CD14-positive monocyte (primary cell): ENCODE data around the gene PPM1M. TPM values are rescaled to one million over a fixed set of nuclear protein-coding genes. Genes with fewer than 3 reads are reported as not detected.

Source experiments
- DNase-seq, 3 donors: peaks; one replicate each; pipeline ENCODE4 v3.0.0-alpha.2; 2011 to 2022
- H2AFZ ChIP-seq: 2 replicates; pipeline ENCODE4 v1.6.0; 2012; ENCODE audit warnings: mild to moderate bottlenecking, low read depth, low read length, inconsistent platforms; ENCODE audit not compliant: insufficient read depth, poor library complexity, severe bottlenecking
- H3K27ac ChIP-seq, 2 donors: 1 replicate in 1 of 2; 2 replicates in 1 of 2; pipeline ENCODE4 v1.5.1; 2012 to 2013; ENCODE audit warnings: low read length in 2 of 2, control low read depth in 1 of 2, inconsistent platforms in 1 of 2, low read depth in 1 of 2, mild to moderate bottlenecking in 1 of 2
- H3K27me3 ChIP-seq, 2 donors: one replicate each; pipeline versions ENCODE4 v1.6.0 to v1.6.1; 2011 to 2013; ENCODE audit warnings: low read length in 2 of 2; ENCODE audit not compliant: control insufficient read depth in 2 of 2, insufficient read depth in 2 of 2
- H3K36me3 ChIP-seq, 2 donors: replicated peaks in 1 of 2; 1 replicate in 1 of 2; 2 replicates in 1 of 2; pipeline versions ENCODE4 v1.5.1 to v1.6.1; 2012 to 2013; ENCODE audit warnings: low read length in 2 of 2, control low read depth in 1 of 2, inconsistent platforms in 1 of 2, mild to moderate bottlenecking in 1 of 2; ENCODE audit not compliant: insufficient read depth in 2 of 2, control insufficient read depth in 1 of 2
- H3K4me1 ChIP-seq, 2 donors: 1 replicate in 1 of 2; 2 replicates in 1 of 2; pipeline versions ENCODE4 v1.5.1 to v1.6.1; 2012 to 2013; ENCODE audit warnings: low read length in 2 of 2, control low read depth in 1 of 2, inconsistent platforms in 1 of 2, mild to moderate bottlenecking in 1 of 2, moderate library complexity in 1 of 2; ENCODE audit not compliant: insufficient read depth in 2 of 2, control insufficient read depth in 1 of 2
- H3K4me2 ChIP-seq: replicated peaks from 2 replicates; pipeline ENCODE3; 2012; ENCODE audit warnings: low read length, moderate library complexity, mild to moderate bottlenecking; ENCODE audit not compliant: poor library complexity, severe bottlenecking; ENCODE audit errors: extremely low read depth
- H3K4me3 ChIP-seq, 3 experiments: fragments of 200-600 bp in 1 of 3; sonication (generic) in 1 of 3; replicated peaks in 1 of 3; 1 replicate in 2 of 3; 2 replicates in 1 of 3; pipeline ENCODE4 v1.5.1; 2011 to 2013; ENCODE audit warnings: low read length in 3 of 3, mild to moderate bottlenecking in 3 of 3, control low read depth in 2 of 3, low read depth in 2 of 3, inconsistent platforms in 1 of 3, moderate library complexity in 1 of 3
- H3K79me2 ChIP-seq: 2 replicates; pipeline ENCODE4 v1.6.0; 2012; ENCODE audit warnings: mild to moderate bottlenecking, control low read depth, inconsistent platforms, low read length, moderate library complexity; ENCODE audit not compliant: insufficient read depth
- H3K9ac ChIP-seq: 2 replicates; pipeline ENCODE4 v1.6.0; 2017; ENCODE audit warnings: low read length, mild to moderate bottlenecking; ENCODE audit not compliant: insufficient read depth, poor library complexity, severe bottlenecking
- H3K9me3 ChIP-seq, 2 donors: replicated peaks in 1 of 2; 1 replicate in 1 of 2; 2 replicates in 1 of 2; pipeline versions ENCODE4 v1.5.1 to v1.6.1; 2012 to 2013; ENCODE audit warnings: low read length in 2 of 2, control low read depth in 1 of 2; ENCODE audit not compliant: control insufficient read depth in 1 of 2, insufficient read depth in 1 of 2
- H4K20me1 ChIP-seq: 2 replicates; pipeline ENCODE4 v1.6.0; 2012; ENCODE audit warnings: mild to moderate bottlenecking, low read length, control low read depth, moderate library complexity; ENCODE audit not compliant: insufficient read depth
- H3K27ac Mint-ChIP-seq, 7 donors: one replicate each; pipeline ENCODE4 v1.8.0; 2020; ENCODE audit warnings: mild to moderate bottlenecking in 7 of 7, mixed read lengths in 7 of 7, moderate library complexity in 6 of 7, inconsistent platforms in 2 of 7
- H3K27me3 Mint-ChIP-seq, 3 donors: one replicate each; pipeline ENCODE4 v1.8.0; 2021 to 2022; ENCODE audit warnings: low read depth in 3 of 3, mild to moderate bottlenecking in 3 of 3, mixed read lengths in 3 of 3, moderate library complexity in 3 of 3, inconsistent platforms in 1 of 3
- H3K36me3 Mint-ChIP-seq, 2 donors: one replicate each; pipeline ENCODE4 v1.8.0; 2020; ENCODE audit warnings: mixed read lengths in 2 of 2, inconsistent platforms in 1 of 2, mild to moderate bottlenecking in 1 of 2
- H3K4me1 Mint-ChIP-seq: one replicate; pipeline ENCODE4 v1.8.0; 2020; ENCODE audit warnings: mild to moderate bottlenecking, mixed read lengths
- H3K4me3 Mint-ChIP-seq, 2 donors: one replicate each; pipeline ENCODE4 v1.8.0; 2020; ENCODE audit warnings: mild to moderate bottlenecking in 2 of 2, mixed read lengths in 2 of 2, moderate library complexity in 1 of 2
- H3K9me3 Mint-ChIP-seq, 7 donors: one replicate each; pipeline ENCODE4 v1.8.0; 2020 to 2022; ENCODE audit warnings: mixed read lengths in 7 of 7, mild to moderate bottlenecking in 6 of 7, moderate library complexity in 6 of 7, inconsistent platforms in 2 of 7
- WGBS: methylation state at CpG from one replicate; pipeline ENCODE4 v1.1.5; 2013; ENCODE audit warnings: missing lambda C conversion rate; ENCODE audit not compliant: insufficient coverage; 5-methylcytosine and 5-hydroxymethylcytosine counted together
- intact Hi-C, 2 donors: fragments of 100-400 bp; cut with micrococcal nuclease; formaldehyde crosslinking; loops; one replicate each; pipeline versions ENCODE4 v1.15.0 to v1.15.1; 2023
- polyA plus RNA-seq, 3 donors: library from polyadenylated mRNA; depleted of rRNA in 1 of 3; unstranded in 2 of 3; stranded (reverse) in 1 of 3; fragments of 300-500 nt in 2 of 3; fragments of >200 nt in 1 of 3; fragmentation: Illumina TruSeq in 2 of 3; gene quantifications; 1 replicate in 2 of 3; 2 replicates in 1 of 3; pipeline ENCODE4 v1.2.3, GENCODE V29; 2012 to 2021
- TF ChIP-seq, protein P1 (sequence below): fragments of 200-600 bp; IDR thresholded peaks from one replicate; pipeline ENCODE4 v1.8.0; 2022; ENCODE audit warnings: antibody characterized with exemption, mild to moderate bottlenecking

The PPM1M gene
- polyA plus RNA-seq, 3 donors, result 92.8 to 144 (median 120) TPM

DNA sequence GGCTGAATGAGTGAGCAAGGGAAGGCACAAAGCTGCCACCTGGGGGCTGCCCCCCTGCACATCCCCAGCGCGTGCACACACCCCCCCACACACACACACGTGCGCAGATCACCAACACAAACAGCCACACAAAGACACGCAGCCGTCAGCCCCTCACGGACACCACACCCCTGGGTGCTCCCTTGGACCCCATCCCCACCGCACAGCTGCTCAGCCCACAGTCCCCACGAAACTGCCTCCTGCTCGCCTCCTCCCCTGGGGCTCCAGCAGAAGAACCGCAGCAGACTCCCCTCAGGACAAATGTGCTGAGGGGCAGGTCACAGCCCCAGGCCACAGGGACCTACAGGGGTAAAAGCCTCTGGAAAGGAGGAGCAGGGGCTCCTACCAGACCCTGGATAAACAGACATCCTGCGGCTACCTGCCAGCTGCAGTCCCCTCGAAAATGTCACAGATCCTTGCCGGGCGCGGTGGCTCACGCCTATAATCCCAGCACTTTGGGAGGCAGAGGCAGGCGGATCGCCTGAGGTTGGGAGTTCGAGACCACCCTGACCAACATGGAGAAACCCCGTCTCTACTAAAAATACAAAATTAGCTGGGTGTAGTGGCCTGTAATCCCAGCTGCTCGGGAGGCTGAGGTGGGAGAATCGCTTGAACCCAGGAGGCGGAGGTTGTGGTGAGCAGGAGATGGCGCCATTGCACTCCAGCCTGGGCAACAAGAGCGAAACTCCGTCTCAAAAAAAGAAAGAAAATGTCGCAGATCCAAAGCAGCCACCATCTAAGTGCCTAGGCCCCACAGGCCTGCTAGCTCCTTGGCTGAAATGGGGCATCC, 13.1 kb upstream of the PPM1M start:
- no peak overlapping the region for H3K4me3 ChIP-seq
- H3K4me1 Mint-ChIP-seq, result peaks cover 37% of the 10 kb centered on the region
- no peak overlapping the region for H3K9ac ChIP-seq

DNA sequence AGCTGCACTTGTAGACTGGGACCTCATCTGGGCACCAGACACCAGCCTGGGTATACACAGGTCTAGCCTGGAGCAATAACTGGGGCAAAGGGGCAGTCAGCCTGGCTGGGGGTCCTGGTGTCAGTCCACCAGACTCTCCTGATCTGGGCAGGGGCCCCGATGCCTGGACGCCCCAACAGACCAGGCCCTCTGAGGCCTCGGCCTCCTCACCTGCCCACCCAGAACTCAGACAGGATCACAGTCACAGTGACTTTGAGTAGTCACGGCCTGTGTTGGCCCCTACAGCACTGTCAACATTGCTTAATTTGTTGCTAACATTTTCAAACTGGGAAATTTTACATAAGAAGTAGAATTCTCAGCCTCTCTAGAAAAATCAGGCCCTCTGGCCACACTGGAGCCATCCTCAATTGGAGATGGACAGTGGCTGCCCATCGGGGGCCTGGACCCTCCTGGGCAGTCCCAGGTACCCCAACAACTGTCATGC, 12.4 kb upstream of the PPM1M start:
- TF ChIP-seq, protein P1, sequence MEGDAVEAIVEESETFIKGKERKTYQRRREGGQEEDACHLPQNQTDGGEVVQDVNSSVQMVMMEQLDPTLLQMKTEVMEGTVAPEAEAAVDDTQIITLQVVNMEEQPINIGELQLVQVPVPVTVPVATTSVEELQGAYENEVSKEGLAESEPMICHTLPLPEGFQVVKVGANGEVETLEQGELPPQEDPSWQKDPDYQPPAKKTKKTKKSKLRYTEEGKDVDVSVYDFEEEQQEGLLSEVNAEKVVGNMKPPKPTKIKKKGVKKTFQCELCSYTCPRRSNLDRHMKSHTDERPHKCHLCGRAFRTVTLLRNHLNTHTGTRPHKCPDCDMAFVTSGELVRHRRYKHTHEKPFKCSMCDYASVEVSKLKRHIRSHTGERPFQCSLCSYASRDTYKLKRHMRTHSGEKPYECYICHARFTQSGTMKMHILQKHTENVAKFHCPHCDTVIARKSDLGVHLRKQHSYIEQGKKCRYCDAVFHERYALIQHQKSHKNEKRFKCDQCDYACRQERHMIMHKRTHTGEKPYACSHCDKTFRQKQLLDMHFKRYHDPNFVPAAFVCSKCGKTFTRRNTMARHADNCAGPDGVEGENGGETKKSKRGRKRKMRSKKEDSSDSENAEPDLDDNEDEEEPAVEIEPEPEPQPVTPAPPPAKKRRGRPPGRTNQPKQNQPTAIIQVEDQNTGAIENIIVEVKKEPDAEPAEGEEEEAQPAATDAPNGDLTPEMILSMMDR, result peak; percentile 6
- Histone ChIP-seq H3K27me3 (no peaks in the 10 kb centered on the region), H3K9ac (no peak overlapping the region), H4K20me1 (peaks cover 98% of the 10 kb centered on the region), H3K4me1 (peaks cover 31 to 61% of the 10 kb centered on the region in 2 donors), H3K79me2 (peaks cover 71% of the 10 kb centered on the region), H3K4me3 (no peak overlapping the region), H3K4me2 (no peak overlapping the region), H3K27ac (no peak overlapping the region), H3K36me3 (peaks cover 67 to 77% of the 10 kb centered on the region in 2 donors), H2AFZ (no peak overlapping the region), H3K9me3 (no peaks in the 10 kb centered on the region)
- H3K27me3 Mint-ChIP-seq, result no peaks in the 10 kb centered on the region
- intact Hi-C loops, result no loop called here
- H3K36me3 Mint-ChIP-seq, result peaks cover 62 to 80% of the 10 kb centered on the region in 2 donors
- 96% methylated on average over 4 of the region's 5 CpGs for WGBS
- H3K4me3 Mint-ChIP-seq, result no peak overlapping the region
- no peaks in the 10 kb centered on the region for H3K9me3 Mint-ChIP-seq
- DNase-seq, result no peak
- peaks cover 43% of the 10 kb centered on the region for H3K4me1 Mint-ChIP-seq
- H3K27ac Mint-ChIP-seq, result peak overlapping the region in 6 of 7 donors; percentile 14 to 77 (median 42)

More for the DNA sequence above, 13.1 kb upstream of the PPM1M start:
- Mint-ChIP-seq H3K27me3 (no peaks in the 10 kb centered on the region), H3K36me3 (peaks cover 69 to 86% of the 10 kb centered on the region in 2 donors), H3K27ac (peak overlapping the region in 4 of 7 donors; percentile 40 to 77 (median 44)), H3K4me3 (no peak overlapping the region), H3K9me3 (no peaks in the 10 kb centered on the region)
- Histone ChIP-seq H3K36me3 (peaks cover 73 to 84% of the 10 kb centered on the region in 2 donors), H3K4me2 (no peak overlapping the region), H4K20me1 (peaks cover 99% of the 10 kb centered on the region), H3K79me2 (peaks cover 64% of the 10 kb centered on the region), H3K27ac (peak overlapping the region in 1 of 2 donors; percentile 1), H2AFZ (no peak overlapping the region), H3K27me3 (no peaks in the 10 kb centered on the region), H3K9me3 (no peaks in the 10 kb centered on the region), H3K4me1 (peaks cover 24 to 55% of the 10 kb centered on the region in 2 donors)
- DNase-seq, result no peak
- 88% methylated on average over 20 of the region's 28 CpGs for WGBS
- TF ChIP-seq, protein P1, result peak; percentile 34
- intact Hi-C loops, result no loop called here
